ENCODE results near the gene BANF2.

Gene BANF2

DNA sequence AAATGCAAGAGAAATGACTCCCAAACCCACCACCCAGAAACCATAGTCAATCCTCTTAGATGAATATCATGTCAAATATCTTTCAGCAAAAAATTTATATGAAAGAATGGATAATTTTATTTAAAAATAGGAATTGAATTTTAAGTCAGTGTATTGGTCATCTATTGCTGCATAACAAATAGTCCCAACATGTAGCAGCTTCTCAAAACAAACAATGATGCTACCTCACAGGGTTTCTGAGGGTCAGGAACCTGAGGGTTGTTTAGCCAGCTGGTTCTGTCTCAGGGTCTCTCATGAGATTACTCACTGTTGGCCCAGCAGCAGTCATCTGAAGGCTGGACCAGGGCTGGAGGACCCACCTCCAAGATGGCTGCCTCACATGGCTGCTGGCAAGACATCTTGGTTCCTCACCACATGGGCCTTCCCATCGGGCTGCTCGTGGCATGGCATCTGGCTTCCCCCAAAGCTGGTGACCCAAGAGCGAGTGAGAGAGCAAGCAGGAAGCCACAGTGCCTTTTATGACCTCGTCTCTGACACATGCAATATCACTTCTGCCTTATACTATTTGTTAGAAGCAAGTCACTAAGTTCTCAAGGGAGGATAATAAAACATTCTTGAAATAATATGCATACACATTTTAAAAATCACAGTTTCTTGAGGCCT lies 36.3 kb downstream of the BANF2 start:
- DNase-seq: no peak

DNA sequence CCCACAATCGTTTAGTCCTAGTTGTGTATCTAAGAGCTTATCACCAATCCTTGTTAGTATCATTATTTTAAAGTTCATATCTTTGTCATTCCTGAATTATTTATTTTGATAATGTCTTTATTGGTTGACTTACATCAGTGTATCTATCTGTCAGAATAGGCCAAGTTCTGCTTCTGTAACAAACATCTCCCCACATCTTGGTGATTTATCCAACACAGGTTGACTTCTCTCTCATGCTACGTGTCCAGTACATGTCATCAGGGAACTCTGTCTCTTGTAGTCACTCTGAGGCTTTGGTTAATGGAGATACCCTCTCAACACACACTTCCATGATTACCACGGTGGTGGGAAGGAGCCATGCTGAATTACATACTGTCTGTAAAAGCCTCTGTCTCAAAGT lies 38.4 kb downstream of the BANF2 start:
- DNase-seq: no peak

DNA sequence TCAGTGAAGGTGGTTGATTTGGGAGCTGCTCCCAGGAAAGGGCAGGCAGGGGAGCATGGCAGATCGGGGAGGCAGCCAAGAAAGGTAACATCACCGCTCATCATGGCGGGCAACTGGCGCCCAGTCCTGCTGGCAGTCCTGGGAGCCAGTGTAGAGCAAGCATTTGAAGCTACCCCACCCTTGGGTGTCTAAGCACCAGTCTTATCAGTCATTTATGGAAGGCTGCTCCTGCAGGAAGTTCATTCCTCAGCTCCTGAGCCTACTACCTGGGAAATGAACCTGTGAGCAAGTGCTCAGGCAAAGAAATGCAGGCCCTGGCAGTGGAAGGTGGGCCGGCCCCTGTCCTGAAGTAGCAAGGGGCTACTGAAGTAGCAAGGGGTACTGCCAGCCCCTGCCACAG lies 41.5 kb downstream of the BANF2 start:
- DNase-seq: no peak

DNA sequence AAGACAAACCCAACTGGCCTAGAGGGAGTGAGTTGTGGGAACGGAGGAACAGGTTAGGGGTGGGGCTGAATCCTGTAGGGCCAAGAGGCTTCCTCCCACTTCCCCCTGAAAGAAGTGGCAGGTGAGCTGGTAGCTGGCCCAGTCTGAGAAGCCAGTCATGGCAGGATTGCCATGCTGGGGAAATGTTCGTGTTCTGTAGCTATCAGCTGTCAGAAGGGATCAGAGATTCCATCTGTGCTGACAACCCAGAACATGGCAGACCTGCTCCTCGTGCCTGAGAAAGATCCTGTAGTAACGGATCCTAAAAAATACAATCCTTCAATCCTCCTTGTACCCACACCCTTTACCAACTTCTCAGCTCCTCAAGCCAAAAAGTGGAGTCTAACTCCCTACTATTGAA lies 43.0 kb downstream of the BANF2 start:
- DNase-seq: no peak

DNA sequence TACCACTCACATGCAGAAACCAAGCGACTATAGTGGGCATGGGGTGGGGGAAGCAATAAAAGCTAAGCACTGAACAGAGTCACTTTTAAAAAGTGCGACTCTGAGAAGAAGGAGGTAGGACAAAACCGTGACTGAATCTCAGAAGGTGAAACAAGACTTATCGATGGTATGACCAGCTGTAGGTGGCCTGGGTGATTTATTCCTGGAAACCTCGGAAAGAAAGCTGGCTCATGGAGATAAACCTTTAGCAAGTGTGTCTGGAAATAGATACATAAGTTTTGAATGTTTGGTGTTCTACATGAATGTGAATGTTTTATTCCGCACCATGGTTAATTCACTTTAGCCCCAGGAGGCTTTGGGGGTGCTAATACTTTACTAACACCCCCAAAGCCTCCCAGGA lies 43.9 kb downstream of the BANF2 start:
- DNase-seq: no peak

DNA sequence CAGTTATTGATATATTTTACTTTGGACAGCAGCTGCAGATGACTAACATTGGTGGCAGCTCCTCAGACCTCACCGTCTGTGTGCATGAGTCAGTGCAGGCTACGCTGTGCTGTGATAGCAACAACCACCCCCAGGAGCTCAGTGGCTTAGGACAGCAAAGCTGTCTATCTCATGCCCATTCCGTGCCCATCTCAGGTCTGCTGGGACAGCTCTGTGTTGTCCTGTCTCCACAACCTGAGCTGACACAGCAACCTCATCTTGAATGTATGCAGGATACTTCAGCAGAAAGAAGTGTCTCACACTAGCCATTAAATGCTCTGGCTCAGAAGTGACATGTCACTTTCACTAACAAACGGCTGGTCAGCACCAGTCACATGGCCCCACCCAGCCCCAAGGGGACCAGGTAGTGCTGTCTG lies 47.7 kb downstream of the BANF2 start:
- no peak for DNase-seq

DNA sequence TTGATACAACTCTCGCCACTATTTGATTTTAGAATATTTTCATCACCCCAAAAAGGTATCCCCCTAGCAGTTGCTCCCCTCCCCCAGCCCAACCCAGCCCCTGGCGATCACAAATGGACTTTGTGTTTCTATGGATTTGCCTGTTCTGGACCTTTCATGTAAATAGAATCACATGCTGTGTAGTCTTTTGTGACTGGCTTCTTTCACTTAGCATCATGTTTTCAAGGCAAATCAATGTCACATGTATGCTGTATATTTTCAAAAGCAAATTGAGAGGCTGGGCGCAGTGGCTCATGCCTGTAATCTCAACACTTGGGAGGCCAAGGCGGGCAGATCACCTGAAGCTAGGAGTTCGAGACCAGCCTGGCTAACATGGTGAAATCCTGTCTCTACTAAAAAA lies 48.5 kb downstream of the BANF2 start:
- DNase-seq: no peak

DNA sequence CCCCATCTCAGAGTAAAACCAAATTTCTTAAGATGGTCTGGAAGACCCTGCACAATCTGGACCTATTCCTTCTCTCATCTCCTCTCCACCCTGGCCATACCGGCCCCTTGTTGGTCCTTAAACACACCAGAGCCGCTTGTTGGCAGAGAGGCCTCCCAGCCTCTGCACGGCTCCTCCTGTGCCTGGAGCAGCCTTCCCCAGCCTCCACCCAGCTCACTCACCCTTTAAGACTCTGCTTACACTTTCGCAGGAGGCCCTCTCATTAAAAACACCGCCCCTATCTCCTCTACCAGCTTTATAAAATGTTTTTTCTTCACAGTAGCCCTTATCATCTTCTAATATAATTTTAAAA lies 49.8 kb downstream of the BANF2 start:
- no peak for DNase-seq

DNA sequence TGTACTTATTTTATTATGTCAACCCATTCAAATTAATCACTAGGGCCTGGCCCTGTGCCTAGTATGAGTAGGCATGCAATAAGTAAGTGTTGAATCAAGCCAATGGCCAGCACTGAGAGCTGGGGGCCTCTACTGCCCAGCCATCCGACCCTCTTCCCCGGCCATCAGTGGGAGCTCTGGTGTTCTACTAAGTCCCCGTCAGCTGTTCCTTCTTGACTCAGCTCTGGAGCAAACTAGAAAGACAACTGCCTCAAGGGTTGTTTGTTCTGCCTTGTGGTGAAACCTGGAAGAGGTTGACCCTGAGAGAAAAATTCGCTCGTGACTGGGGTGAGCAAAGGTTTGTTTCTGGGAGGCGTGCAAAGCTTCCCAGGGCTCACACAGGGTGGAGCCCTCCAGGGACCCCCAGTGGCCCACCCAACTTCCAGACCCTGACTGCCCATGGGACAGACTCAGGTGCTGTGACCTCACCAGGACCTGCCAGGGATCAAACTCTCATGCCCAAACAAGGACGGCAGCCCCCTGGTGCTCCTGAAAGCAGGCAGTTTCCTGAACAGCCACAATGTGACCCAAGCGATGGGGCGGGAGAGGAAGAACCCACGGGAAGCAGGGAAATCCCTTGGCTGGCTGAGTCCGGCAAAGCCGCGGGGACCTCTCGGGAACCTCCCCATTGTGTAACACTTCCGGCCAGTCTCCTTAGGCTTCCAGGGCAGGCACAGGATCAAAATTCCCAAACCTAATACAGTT lies 50.4 kb downstream of the BANF2 start:
- no peak for DNase-seq

DNA sequence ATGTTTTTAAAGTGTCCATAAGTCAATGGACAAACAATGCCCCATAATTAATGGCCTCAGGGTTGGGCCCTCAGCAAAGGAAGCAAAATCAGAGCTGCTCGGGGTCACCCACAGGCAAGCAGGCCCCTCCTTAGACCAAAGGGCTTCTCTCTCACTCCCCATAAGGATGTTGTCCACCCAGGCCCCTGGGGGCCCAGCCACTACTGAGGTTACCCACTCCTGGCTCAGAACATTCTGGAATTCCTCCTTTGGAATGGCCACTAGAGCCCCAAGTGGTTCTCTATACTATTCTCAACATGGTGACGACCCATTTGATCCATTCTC lies 50.9 kb downstream of the BANF2 start:
- no peak for DNase-seq

DNA sequence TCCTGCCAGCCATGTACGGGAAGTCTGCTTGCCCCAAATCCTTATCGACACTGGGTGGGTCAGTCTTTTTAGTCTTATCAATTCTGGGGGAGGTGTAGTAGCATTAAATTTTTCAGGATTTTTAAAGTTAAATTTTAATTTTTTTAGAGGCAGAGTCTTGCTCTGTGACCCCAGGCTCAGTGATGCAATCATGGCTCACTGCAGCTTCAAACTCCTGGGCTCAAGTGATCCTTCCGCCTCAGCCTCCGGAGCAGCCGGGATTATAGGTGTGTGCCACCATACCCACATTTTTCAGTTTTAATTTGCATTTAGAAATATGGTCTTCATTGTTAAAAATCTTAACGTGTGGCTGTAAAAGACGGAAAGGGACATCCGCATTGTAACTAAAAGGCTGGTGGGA lies 51.9 kb downstream of the BANF2 start:
- DNase-seq: no peak

DNA sequence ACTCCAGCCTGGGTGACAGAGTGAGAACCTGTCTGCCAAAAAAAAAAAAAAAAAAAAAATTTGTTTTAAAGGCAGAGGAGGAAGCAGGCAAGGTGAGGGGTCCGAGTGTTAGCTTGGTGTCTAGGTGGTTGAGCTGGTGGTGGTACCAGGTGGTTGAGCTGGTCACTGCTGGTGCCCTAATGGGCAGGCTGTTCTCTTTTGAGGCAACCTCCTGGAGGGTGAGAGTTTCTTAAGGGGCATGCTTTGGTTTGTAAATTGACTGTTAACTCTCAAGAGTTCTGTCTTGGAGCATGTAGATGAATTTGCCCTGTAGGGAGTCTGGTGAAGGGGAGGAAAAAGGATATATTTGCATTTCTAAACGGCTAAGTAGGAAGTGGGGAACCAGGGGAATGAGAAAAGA lies 52.7 kb downstream of the BANF2 start:
- DNase-seq: no peak

DNA sequence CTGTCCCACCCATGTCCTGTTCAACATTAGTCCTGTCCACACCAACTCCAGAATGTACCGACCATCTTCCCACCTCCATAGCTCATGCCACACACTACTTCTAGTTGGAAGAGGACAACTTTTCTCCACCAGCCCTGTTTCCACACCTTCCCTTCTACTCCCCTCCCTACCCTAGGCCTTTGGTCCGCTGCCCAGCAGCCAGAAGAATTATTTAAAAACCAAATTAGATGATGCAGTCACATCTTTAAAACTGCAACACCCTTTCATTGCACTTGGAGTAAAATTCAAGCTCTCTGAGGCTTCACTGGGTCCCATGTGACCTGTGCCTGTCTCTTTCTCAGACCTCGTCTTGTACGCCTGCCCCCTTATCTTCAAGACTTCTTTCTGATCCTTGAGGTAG lies 53.8 kb downstream of the BANF2 start:
- DNase-seq: no peak

DNA sequence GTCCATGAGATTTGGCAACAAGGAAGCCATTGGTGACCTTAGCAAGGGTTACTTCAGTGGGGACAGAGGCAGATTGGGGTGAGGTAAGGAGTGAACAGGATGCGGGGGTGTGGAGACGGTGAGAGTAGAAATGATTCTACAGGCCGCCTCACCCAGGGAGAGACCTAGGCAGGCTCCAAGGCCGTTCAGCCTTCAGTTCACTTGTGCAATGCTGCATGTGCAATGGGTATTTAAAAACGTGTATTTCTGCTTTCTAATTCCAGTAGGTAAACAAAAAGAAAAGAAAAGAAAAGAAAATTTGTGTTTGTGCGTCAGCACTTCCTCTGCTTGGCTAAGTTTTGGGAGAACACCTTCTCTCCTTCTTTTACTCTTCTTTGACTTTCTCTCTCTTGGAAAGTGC lies 56.8 kb downstream of the BANF2 start:
- DNase-seq: no peak

DNA sequence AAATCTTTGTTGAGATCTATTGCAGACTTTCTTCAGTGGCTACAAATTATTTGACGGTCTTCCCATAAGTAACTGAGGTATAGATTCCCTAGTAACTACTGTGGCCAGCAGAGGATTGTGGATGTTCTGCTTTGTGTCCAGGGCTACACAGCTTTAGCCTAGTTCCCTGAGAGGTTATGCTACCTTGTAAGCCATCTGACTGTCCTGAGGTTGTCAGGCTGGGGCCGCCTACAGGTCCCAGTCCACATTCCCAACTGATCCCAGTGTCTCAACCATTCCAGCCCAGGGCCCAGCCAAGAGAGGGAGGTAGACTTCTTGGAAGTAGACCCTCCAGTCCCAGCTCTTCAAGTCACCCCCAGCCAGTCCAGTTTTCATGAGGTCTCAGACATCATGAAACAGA lies 57.7 kb downstream of the BANF2 start:
- no peak for DNase-seq

DNA sequence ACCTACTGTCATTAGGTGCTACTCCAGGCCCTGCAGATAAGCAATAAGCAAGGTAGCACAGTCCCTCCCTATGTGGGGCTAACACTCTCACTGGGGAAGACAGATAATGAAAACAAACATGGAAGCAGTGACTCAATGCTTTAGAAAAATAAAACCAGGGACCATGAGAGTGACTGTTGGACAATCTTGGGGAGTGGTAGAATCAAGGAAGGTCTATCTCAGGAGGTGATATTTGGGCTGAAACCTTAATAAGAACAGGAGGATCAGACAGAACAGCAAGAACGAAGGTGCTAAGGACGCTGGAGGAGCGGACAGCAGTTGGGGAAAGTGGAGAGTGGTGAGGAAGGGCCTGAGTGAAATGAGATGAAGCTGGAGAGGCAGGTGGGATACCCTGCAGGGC lies 58.2 kb downstream of the BANF2 start:
- DNase-seq: no peak

DNA sequence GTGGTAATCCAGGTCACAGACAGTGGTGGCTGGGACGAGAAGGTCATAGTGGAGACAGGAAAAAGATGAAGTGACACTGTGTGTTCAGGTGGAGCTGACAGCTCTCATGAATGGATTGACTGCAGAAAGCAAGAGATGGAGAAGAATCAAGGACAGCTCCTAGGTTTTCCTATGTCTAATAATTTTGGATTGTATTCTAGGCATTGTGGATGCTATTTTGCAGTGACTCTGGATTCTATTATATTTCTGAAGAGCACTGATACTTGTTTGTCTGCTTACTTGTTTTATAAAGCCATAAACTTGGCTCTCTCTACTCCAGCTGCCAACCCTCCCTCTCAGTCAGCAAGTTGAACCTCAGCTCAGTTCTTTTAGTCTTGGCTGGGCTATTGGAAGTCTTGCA lies 58.7 kb downstream of the BANF2 start:
- DNase-seq: no peak

DNA sequence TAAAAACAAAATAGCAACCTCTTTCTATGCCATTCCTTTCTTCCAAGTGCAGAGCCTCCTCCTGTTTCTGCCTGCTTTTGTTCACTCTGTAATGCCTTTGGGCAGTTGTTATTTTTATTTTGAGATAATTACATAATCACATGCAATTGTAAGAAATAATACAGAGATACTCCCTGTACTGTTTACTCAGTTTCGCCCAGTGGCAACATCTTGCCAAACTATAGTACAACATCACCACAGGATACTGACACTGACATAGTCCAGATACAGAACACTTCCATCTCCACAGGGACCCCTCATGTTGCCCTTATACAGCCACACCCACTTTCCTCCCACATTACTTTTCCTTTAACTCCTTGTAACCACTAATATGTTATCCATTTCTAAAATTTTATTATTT lies 59.7 kb downstream of the BANF2 start:
- no peak for DNase-seq

DNA sequence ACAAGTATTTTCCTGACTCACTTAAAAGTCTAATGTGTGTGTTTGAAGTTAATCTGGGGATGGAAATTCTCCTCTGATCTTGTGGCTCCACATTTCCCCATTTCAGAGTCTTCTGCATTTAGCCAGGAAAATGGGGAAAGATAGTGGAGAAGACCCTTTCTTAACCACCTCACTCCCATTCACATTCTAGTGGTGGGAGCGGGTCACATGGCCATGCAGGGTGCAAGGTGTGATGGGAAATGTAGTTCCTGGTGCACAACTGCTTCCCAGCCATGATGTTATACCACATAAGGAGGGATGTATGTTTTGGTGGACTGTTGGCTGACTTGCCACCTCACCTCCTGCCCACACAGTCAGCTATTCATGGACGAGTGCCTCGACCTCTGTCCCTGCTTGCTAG lies 61.8 kb downstream of the BANF2 start:
- no peak for DNase-seq

DNA sequence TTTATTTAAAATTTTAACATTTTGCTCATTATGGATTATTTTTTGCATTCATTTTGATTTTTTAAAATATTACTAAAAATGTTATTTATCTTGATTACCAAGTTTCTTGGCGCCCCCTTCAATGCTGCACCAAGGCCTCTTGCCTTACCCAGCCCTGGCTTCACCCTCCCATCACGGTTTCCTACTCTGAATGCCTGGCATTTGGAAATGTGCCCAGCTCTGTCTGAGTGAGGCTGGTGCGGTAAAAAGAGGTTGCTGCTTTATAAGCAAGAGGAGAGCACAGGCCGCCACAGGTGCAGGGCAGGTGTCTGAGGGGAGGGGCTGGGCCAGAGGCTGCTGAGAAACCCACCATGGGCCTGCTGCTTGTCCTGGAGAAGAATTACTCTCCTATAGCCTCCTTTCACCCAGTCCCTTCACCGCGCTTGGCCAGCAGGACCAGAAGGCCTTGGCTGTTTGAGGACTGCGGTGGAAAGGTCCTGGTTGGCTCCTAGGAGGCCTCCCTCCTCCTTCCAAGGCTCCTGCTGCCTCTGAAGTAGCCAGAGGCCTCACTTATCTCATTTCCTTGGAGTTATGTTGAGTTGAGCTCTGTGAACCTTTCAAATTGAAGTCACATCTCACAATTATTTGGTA lies 62.6 kb downstream of the BANF2 start:
- DNase-seq: no peak

DNA sequence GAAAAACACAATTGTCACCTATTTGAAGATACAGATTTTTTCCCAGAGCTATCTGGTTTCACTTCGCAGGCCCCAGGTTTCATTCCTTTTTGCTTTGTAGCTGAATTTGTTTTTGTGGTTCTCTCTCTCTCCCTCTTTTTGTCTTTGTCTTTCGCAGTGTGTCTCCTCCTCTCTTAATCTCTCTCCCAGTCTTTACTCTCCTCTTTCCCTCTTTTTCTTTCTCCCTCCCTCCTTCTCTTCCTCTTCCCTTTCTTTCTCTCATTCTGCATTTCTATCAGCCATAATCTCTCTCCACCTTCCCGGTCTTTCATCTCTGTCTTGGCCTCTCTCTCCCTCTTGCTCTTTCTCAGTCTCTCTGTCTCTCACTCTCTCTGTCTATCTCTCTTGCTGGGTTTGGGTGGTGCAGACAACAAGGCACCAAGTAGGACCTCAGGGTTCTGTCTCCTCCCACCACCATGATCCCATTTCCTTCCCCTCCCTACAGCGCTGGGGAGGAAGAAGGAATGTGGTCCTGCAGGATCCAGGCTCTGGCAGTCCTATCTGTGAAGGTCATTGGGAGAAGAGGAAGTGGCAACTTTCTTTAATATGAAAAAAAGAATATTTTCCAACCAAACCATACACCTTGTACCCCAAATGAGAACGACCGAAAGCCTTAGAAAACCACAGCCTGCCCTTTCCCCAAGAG lies 63.2 kb downstream of the BANF2 start:
- no peak for DNase-seq

DNA sequence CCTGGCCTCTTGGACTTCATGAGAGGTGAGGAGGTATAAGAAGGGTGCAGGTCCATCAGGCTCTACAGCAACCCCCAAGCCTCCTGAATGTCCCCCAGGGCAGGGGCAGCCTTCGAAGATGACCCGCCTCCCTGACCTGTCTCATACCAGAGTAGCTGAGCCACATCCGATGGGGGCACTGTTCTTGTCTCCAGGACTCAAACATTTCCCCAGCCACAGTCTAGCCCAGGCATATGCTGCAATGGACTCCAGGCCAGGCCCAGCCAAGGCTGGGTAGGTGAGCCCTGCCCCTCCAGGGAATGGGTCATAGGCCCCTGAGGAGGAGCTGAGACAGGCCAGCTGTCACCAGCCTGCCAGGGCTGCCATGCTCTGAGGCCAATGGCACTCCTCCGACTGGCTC lies 65.3 kb downstream of the BANF2 start:
- no peak for DNase-seq

DNA sequence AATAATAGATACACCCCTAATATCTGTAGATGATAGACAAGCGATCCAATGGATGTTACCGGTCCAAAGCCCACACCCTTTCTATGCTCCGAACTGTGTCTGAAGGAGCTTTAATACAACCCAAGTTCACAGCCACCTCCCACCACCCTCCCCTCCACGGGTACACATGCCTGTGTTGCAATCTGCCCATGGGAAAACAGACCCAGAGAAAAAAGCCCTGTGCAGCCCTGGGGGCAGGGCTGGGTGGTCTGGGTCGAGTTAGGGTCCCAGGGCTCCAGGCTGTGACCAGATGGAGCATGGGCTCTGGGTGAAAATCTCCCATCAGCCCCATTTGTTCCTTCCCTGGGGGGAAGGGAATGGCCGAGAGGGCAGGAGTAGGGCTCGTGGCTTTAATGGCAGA lies 65.8 kb downstream of the BANF2 start:
- DNase-seq: no peak

DNA sequence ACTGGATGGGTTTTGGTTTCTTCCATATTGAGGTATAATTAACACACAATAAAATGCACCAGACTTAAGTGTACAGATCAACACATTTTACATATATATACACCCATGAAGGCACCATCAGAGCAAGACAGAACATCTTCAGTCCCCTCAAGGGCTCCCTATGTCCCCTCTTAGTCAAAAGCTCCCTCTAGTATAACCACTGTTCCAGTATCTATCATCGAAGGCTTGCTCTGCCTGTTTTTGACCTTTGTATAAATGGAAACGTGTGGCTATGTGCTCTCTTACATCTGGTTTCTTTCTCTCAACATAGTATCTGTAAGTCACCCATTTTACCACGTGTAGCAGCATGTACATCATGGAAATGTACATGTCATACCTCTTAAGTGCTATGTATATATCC lies 66.5 kb downstream of the BANF2 start:
- no peak for DNase-seq
